GM18870 (cell line): Measurements from ENCODE around the gene SEPTIN8.

Source experiments
- ATAC-seq: cut with Tn5 transposase; IDR thresholded peaks from one replicate; pipeline ENCODE4 v1.9.1; 2021; ENCODE audit warnings: moderate library complexity; ENCODE audit not compliant: unreplicated experiment

The SEPTIN8 gene

DNA sequence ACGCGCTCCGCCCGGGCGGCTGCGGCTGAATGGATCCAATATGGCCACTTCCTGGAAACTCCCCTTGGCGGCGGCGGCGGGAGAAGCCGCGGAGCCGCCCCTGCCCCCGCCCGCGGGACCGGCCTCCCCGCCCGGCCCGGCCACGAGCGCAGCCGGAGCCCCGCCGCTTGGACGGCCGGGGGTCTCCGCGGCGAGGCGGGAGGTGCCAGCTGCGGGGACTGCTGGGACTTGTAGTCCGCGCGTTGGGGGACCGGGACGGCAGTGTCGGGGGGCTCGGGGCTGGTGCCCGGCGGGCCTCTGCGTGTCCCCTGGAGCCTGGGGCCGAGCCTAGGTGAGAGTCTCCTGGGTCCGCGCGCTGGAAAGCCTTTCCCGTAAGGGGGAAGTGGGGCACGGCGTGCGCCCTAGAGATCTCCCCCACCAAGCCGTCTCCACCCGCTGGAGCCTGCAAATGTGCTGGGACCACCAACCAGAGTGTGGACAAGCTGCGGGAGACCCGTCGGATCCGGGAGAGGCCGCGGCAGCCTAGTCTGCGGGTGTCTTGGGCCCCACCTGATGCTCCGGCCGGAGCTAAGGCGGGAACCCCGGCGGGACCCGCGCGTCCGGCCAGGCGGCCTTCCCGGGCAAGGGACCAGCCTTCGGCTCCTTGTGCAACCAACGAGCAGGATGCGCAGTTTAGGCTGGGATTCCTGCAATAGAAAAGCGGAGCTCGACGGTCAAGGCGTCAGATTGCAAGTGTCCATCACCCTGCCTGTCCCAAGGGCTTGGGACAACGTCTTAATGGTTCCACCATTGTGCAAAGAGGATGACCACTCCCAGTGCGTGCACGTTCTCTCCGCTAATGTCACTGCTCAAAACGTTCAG lies at the start of gene SEPTIN8:
Gene SEPTIN8 (minus strand): TSS at position 31 of the 861 bp plus-strand sequence. CDS start 102 bp downstream, outside the sequence.
- ATAC-seq = no peak

DNA sequence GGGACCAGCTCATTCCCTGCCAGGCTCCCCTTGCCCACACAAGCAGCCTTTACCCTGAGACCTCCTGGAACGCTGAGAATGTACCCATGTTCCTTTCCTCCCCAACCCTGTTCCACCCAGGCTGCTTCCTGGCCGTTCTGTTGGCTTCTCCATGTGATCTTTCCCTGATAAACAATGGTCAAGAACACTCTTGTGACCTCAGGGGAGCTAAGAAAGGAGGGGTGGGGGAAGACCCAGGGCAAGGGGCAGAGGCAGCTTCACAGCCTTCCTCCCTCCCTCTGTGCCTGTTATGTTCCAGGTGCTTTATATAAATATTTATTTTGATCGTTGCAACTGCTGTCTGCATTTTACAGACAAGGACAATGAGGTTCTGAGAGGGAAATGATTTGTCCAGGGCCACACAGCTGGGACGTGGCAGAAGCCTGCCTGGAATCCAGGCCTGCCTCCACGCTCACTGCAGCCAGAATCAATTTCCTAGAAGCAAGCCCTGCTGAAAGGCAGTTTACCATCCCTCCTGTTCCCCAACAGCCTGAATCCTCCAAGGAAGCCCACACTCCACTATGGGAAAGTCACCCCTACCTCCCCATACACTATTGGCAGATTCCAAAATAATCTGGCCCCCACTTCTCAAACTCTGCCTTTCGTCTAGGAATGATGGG lies 49.5 kb upstream of the SEPTIN8 start:
- no peak for ATAC-seq

DNA sequence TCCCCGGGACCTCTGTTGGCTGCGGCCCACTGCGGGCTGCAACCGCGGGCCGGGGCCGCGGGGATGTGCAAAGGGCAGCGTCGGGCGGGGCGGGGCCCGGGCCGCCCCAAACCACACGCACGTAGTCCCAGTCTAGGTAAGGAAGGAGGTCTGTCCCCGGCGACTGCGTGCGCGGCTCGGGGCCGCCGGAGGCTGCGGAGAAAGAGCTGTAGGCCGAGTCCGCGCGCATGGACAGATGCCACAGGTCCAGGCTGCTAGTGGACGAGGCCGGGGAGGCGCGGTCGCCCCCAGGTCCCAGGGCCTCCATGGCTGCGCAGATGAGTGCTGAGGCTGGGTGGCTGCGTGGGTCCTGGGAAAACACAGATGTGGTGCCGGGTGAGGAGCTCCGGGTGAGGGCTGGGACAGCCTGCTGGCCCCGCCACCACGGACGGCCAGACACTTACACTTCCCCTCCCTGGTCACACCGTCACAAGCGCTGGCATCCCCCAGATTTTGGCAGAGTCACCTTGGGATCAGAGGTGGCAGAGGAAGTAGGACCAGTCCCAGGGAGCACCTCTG lies 48.9 kb upstream of the SEPTIN8 start:
- no peak for ATAC-seq

- ATAC-seq = no peak
Measured at GRCh38 chr5:132825033-132825833, 48.2 kb upstream of the SEPTIN8 start.

GRCh38 chr5:132824426-132824825 lies 47.4 kb upstream of the SEPTIN8 start:
- no peak for ATAC-seq

DNA sequence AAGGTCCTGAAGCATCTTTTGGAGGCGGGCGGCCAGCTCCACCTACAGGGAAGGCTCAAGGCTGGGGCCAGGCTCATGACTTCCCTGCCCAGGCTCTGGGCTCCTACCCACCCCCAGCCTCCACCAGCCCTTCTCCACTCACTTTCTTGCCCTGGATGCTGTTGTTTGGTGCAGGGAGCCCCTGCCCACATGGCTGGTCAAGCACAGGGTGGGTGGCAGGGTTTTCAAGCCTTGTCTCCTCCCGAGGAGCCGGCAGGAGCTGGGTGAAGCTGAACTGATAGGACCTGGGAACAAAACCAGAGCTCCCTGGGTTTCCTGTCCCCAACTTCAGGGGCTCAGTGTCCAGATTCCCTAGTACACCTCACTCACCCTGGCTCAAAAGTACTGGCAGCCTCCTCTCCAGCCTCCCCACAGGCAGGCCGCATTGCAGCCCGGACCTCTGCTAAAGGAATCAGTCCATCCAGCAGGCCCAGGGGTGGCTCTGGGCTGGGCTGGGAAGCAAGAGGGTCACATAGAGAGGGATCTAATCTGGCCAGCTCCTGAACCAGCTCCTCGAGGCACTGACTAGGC lies 46.5 kb upstream of the SEPTIN8 start:
- no peak for ATAC-seq

DNA sequence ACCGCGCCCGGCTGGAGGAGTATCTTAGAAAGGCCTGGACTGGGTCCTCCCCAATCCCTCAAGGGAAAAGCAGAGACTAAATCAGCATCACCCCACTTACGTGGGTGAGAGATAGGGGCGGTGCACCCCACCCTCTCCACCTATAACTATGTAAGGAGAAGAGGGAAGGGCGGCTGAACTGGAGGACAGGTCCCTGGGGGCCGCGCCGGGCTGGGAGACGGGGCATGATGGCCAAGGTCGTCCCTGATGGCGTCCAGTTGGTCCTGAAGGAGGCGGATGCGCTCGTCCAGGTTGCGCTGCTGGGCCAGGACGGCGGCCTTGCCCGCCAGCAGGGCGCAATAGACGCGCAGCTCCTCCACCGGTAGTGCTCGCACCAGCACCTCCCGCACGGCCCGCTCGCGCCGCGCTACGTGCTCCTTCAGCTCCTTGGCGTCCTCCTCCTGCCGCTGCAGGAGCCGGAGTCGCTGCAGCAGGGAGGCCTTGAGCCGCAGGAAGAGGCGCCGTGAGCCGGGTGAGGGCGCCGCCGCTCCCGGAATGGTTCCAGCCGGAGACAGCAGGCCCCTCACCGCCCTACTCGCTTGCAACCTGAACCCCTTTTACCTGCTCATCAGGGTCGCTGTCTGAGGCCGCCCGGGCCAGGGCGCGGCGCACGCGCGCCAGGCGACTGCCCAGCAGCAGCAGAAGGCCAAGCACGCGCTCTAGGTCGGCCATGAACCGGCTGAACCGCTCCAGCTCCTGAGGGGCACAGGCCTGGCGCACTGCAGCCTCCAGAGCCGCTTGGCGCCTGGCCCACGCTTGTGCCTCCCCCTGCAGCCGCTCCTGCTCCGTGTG lies 45.8 kb upstream of the SEPTIN8 start:
- no peak for ATAC-seq

DNA sequence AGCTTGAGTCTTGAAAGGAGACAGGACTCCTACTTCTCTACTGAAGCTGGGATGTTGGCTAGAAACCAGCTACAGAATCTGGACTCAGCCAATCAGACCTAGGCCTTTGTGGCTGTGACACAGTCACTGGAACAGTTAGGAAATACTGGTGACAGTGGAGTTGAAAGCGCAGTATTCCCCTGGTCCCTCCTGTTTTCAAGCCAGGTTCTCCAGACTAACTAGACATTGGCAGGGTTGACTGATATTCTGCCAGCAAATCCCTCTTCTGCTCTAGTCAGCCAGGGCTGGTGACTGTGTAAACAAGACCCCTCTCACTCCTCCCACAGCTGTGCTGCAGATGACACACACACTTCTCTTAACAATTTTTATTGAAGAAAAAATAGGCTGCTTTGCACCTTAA lies 44.8 kb upstream of the SEPTIN8 start:
- no peak for ATAC-seq

DNA sequence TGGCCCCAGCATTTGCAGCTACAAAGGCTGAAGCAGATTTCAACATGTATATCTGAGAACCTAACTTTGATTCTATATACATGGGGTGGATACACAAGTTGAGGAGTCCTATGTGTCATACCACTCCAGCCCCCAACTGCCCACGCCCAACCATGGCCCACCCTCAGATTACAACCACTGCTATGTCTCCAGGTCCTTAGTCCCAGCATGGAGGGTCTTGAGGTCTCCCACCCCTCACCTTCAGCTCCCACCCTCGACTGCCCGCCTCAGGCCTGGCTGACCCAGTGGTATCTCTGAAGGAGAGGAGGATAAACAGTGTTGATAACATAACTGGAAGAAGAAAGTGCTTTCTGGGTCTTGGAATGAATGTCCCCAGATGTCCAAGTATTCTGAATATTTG lies 44.3 kb upstream of the SEPTIN8 start:
- no peak for ATAC-seq

GRCh38 chr5:132820162-132820754 lies 43.2 kb upstream of the SEPTIN8 start:
- peak; percentile 70 for ATAC-seq

GRCh38 chr5:132819468-132819867 lies 42.4 kb upstream of the SEPTIN8 start:
- ATAC-seq = no peak

- no peak for ATAC-seq
Measured at GRCh38 chr5:132817011-132817410, 40.0 kb upstream of the SEPTIN8 start.

DNA sequence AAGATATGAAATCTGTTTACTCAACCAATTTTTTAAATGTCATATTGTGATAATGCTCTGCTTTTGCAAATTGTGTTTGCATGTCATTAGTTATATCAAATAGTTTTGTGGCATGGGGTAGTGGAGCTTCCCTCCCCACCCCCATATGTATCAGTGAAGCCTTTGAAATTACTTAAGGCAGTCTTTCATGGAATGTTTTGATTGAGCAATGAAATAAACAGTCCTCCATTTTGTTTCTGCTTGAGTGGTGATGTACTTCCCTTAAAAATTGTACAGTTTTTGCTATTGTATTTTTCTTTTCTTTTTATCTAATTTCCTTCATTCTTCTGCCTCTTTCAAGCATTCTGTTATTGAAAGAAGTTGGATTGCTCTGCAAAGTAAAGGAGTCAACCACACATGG lies 39.5 kb upstream of the SEPTIN8 start:
- ATAC-seq = no peak

DNA sequence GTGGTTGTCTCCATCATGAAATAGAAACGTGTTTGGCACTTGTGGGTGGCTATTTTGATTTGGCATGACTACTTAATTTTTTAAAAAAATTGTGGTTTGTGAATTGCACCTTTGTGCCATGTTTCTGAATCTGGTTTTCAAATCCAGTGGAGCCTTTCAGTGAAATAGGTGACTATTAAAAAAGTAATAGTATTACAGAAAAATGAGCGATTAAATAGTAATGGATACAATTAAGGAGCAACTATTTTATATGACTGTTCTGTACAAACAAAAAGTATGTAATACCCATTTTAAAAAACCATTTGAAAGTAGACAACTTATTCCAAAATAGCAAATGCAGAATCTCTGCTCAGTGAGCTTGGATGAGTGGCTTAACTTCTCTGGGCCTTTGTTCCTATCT lies 39.0 kb upstream of the SEPTIN8 start:
- ATAC-seq = no peak

- ATAC-seq = no peak
Measured at GRCh38 chr5:132815454-132815853, 38.4 kb upstream of the SEPTIN8 start.

DNA sequence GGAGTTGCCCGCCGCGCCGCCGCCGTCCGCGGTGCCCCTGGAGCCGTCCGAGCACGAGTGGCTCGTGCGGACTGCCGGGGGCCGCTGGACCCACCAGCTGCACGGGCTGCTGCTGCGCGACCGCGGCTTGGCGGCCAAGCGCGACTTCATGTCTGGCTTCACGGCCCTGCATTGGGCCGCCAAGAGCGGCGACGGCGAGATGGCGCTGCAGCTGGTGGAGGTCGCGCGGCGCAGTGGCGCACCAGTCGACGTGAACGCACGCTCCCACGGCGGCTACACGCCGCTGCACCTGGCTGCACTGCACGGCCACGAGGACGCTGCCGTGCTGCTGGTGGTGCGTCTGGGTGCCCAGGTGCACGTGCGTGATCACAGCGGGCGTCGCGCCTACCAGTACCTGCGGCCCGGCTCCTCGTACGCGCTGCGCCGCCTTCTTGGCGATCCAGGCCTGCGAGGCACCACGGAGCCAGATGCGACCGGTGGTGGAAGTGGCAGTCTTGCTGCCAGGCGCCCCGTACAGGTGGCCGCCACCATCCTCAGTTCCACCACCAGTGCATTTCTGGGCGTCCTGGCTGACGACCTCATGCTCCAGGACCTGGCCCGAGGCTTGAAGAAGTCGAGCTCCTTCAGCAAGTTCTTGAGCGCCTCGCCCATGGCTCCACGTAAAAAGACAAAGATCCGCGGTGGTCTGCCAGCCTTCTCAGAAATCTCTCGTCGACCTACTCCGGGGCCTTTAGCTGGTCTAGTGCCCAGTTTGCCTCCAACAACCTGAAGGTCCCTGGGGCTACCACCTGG lies 37.7 kb upstream of the SEPTIN8 start:
- ATAC-seq = no peak

DNA sequence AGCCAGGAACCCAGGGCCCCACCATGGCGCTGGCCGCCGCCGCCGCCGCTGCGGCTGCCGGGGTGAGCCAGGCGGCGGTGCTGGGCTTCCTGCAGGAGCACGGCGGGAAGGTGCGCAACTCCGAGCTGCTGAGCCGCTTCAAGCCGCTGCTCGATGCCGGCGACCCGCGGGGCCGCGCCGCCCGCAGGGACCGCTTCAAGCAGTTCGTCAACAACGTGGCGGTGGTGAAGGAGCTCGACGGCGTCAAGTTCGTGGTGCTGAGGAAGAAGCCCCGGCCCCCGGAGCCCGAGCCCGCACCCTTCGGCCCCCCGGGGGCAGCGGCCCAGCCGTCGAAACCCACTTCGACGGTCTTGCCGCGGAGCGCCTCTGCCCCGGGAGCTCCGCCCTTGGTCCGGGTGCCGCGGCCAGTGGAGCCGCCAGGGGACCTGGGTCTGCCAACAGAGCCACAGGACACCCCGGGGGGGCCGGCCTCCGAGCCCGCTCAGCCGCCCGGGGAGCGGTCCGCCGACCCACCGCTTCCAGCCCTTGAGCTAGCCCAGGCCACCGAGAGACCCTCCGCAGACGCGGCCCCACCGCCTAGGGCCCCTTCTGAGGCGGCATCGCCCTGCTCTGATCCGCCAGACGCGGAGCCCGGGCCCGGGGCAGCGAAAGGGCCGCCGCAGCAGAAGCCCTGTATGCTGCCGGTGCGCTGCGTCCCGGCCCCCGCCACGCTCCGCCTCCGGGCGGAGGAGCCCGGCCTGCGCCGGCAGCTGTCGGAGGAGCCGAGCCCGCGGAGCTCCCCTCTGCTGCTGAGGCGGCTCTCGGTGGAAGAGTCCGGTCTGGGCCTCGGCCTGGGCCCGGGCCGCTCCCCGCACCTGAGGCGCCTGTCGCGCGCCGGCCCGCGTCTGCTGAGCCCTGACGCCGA lies 36.8 kb upstream of the SEPTIN8 start:
- no peak for ATAC-seq
